PC-3 (cell line): ENCODE measurements around the gene ARAP3. TPM values are rescaled to one million over a fixed set of nuclear protein-coding genes. Genes with fewer than 3 reads are reported as not detected.

Experiments used
- ATAC-seq: fragments of 200-7000 bp; cut with Tn5 transposase; 2 replicates; pipeline ENCODE4 v1.9.1; 2020; ENCODE audit warnings: mild to moderate bottlenecking, moderate library complexity
- BruUV-seq: library from RNA; stranded (reverse); fragments of 400-500 nt; replicated peaks from 2 replicates; lab custom pipeline; 2021; lab: Mats Ljungman, UMichigan
- CTCF ChIA-PET: fragments of 300-600 bp; sonication (Branson Sonifier 250); formaldehyde crosslinking; loops from one replicate; lab custom pipeline; 2022; ENCODE audit warnings: antibody characterized with exemption; lab: Charles Lee
- POLR2A ChIA-PET: fragments of 300-600 bp; sonication (Branson Sonifier 250); formaldehyde crosslinking; loops from one replicate; lab custom pipeline; 2022; ENCODE audit warnings: antibody characterized with exemption; ENCODE audit not compliant: unreplicated experiment; lab: Charles Lee
- DNase-seq: peaks from one replicate; pipeline ENCODE4 v3.0.0-alpha.2; 2015
- H2AFZ ChIP-seq: fragments of 300-600 bp; sonication (generic); 2 replicates; pipeline ENCODE4 v1.6.0; 2016; ENCODE audit warnings: antibody characterized with exemption, low read length
- H3F3A ChIP-seq: fragments of 300-600 bp; sonication (generic); one replicate; pipeline ENCODE4 v1.6.0; 2017; ENCODE audit warnings: antibody characterized with exemption, low read length, control low read depth, mild to moderate bottlenecking; ENCODE audit not compliant: unreplicated experiment
- H3K27ac ChIP-seq: fragments of 300-600 bp; sonication (generic); 2 replicates; pipeline ENCODE4 v1.5.1; 2016; ENCODE audit warnings: mild to moderate bottlenecking, low read length
- H3K27me3 ChIP-seq: fragments of 300-600 bp; sonication (generic); 2 replicates; pipeline ENCODE4 v1.6.1; 2016; ENCODE audit warnings: low read length, mixed read lengths
- H3K36me3 ChIP-seq: fragments of 300-600 bp; sonication (generic); 2 replicates; pipeline ENCODE4 v1.6.1; 2016; ENCODE audit warnings: low read depth, mixed run types, low read length, mixed read lengths
- H3K4me1 ChIP-seq: fragments of 300-600 bp; sonication (generic); 2 replicates; pipeline ENCODE4 v1.5.1; 2016; ENCODE audit warnings: low read length; ENCODE audit not compliant: insufficient read depth
- H3K4me2 ChIP-seq: fragments of 300-600 bp; sonication (generic); 2 replicates; pipeline ENCODE4 v1.6.0; 2016; ENCODE audit warnings: low read length
- H3K4me3 ChIP-seq: fragments of 300-600 bp; sonication (generic); 2 replicates; pipeline ENCODE4 v1.5.1; 2016; ENCODE audit warnings: mild to moderate bottlenecking, low read length, mixed read lengths
- H3K79me2 ChIP-seq: fragments of 300-600 bp; sonication (generic); 2 replicates; pipeline ENCODE4 v1.6.1; 2017; ENCODE audit warnings: low read length, mixed read lengths
- H3K9ac ChIP-seq: fragments of 300-600 bp; sonication (generic); 2 replicates; pipeline ENCODE4 v1.6.0; 2016; ENCODE audit warnings: mild to moderate bottlenecking, low read length
- H3K9me2 ChIP-seq: fragments of 300-600 bp; sonication (generic); replicated peaks from 2 replicates; pipeline ENCODE4 v1.6.1; 2016; ENCODE audit warnings: mixed run types, low read length, mixed read lengths
- H3K9me3 ChIP-seq: fragments of 300-600 bp; sonication (generic); 2 replicates; pipeline ENCODE4 v1.6.1; 2016; ENCODE audit warnings: low read length, mixed read lengths
- H4K20me1 ChIP-seq: fragments of 300-600 bp; sonication (generic); 2 replicates; pipeline ENCODE4 v1.6.1; 2016; ENCODE audit warnings: low read length, mixed read lengths
- EZH2 ChIP-seq: fragments of 300-600 bp; sonication (generic); IDR thresholded peaks from one replicate; pipeline ENCODE4 v1.6.1; 2017; ENCODE audit warnings: antibody characterized with exemption, mild to moderate bottlenecking, low read length; ENCODE audit not compliant: unreplicated experiment
- EZH2phosphoT487 ChIP-seq: fragments of 300-600 bp; sonication (generic); IDR thresholded peaks from 2 replicates; pipeline ENCODE4 v1.6.1; 2018; ENCODE audit warnings: mild to moderate bottlenecking, antibody characterized with exemption, low read length, borderline replicate concordance
- intact Hi-C: fragments of 100-400 bp; cut with micrococcal nuclease; formaldehyde crosslinking; loops from 2 replicates; pipeline ENCODE4 v1.9.0; 2023
- total RNA-seq: library from RNA; depleted of rRNA; stranded (reverse); fragments of >200 nt; gene quantifications from 2 replicates; pipeline ENCODE4 v1.2.3, GENCODE V29; 2014
- TF ChIP-seq, protein P1 (sequence below): fragments of 300-600 bp; sonication (generic); conservative IDR thresholded peaks from 2 replicates; pipeline ENCODE4 v1.5.1; 2017; ENCODE audit warnings: antibody characterized with exemption, low read depth, mild to moderate bottlenecking, low read length

Gene ARAP3
- total RNA-seq, 1 experiment from 2014 or later: 7.1 TPM

- peak overlapping the region; percentile 74; the same call in 1 of the 2 replicates for H2AFZ ChIP-seq
Observed at GRCh38 chr5:141692533-141692888, 10.5 kb upstream of the ARAP3 start.

GRCh38 chr5:141691867-141692532 lies 10.0 kb upstream of the ARAP3 start:
- ChIA-PET CTCF (interaction anchor here (0.5 to 1.5 kb wide), 6 partner anchors 27 to 277 kb away, joined by 3 to 11 read pairs (median 4); partner anchors contain the start of genes PCDH1 and RNF14), POLR2A (interaction anchor here (0.6 kb wide), 2 partner anchors 130 to 1080 kb away, joined by 4 read pairs; no protein-coding TSS in a partner anchor)
- intact Hi-C loops: loop anchor here (1.0 to 2.0 kb wide), 3 partner anchors 187 to 277 kb away; partner anchors contain the start of genes PCDH1 and RNF14
- TF ChIP-seq, protein P1, sequence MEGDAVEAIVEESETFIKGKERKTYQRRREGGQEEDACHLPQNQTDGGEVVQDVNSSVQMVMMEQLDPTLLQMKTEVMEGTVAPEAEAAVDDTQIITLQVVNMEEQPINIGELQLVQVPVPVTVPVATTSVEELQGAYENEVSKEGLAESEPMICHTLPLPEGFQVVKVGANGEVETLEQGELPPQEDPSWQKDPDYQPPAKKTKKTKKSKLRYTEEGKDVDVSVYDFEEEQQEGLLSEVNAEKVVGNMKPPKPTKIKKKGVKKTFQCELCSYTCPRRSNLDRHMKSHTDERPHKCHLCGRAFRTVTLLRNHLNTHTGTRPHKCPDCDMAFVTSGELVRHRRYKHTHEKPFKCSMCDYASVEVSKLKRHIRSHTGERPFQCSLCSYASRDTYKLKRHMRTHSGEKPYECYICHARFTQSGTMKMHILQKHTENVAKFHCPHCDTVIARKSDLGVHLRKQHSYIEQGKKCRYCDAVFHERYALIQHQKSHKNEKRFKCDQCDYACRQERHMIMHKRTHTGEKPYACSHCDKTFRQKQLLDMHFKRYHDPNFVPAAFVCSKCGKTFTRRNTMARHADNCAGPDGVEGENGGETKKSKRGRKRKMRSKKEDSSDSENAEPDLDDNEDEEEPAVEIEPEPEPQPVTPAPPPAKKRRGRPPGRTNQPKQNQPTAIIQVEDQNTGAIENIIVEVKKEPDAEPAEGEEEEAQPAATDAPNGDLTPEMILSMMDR: peak; percentile 80
- no peak for TF ChIP-seq EZH2
- Histone ChIP-seq H3K9me2 (no peaks in the 10 kb centered on the region), H3K27ac (no peak overlapping the region), H3K27me3 (no peaks in the 10 kb centered on the region), H4K20me1 (no peaks in the 10 kb centered on the region), H3K9ac (no peak overlapping the region), H3K4me1 (peaks cover 16% of the 10 kb centered on the region), H3K4me3 (peak overlapping the region; percentile 57), H3K9me3 (no peaks in the 10 kb centered on the region), H3K79me2 (no peaks in the 10 kb centered on the region), H2AFZ (peak overlapping the region; percentile 74; the same call in 1 of the 2 replicates), H3F3A (no peaks in the 10 kb centered on the region), H3K36me3 (no peaks in the 10 kb centered on the region), H3K4me2 (peak overlapping the region; percentile 85)
- ATAC-seq (peak; percentile 86), DNase-seq (peak; percentile 85)
- BruUV-seq: no TSS peak

More at GRCh38 chr5:141692533-141692888, 10.5 kb upstream of the ARAP3 start:
- Histone ChIP-seq H3K9me2 (no peaks in the 10 kb centered on the region), H3K9ac (no peak overlapping the region), H3K4me3 (peak overlapping the region; percentile 57), H3F3A (no peaks in the 10 kb centered on the region), H3K4me2 (peak overlapping the region; percentile 85), H4K20me1 (no peaks in the 10 kb centered on the region), H3K4me1 (peaks cover 16% of the 10 kb centered on the region), H3K9me3 (no peaks in the 10 kb centered on the region), H3K79me2 (no peaks in the 10 kb centered on the region), H3K27ac (no peak overlapping the region), H3K36me3 (no peaks in the 10 kb centered on the region), H3K27me3 (no peaks in the 10 kb centered on the region)
- TF ChIP-seq EZH2phosphoT487 (no peak), EZH2 (no peak)
- TF ChIP-seq, protein P1: no peak
- no peak for DNase-seq
- BruUV-seq: no TSS peak
- no peak for ATAC-seq
- CTCF ChIA-PET: interaction anchor here (0.5 to 1.5 kb wide), 6 partner anchors 28 to 277 kb away, joined by 3 to 11 read pairs (median 4); partner anchors contain the start of genes PCDH1 and RNF14
- intact Hi-C loops: loop anchor here (1.0 to 2.0 kb wide), 3 partner anchors 186 to 276 kb away; partner anchors contain the start of genes PCDH1 and RNF14
- POLR2A ChIA-PET: no interaction called here
